ENCODE measurements around the gene DDX39A. TPM values are rescaled to one million over a fixed set of nuclear protein-coding genes. Genes with fewer than 3 reads are reported as not detected.
A peak's percentile ranks its signal among the peaks of the same experiment; 100 is the strongest.
"Not testable (repeated sequence)": the region's sequence is repeated elsewhere in the genome, so short reads cannot be mapped to it uniquely, and the experiment has no call there.

DDX39A gene
- polyA plus RNA-seq, 1 experiment = 25.7 TPM

DNA sequence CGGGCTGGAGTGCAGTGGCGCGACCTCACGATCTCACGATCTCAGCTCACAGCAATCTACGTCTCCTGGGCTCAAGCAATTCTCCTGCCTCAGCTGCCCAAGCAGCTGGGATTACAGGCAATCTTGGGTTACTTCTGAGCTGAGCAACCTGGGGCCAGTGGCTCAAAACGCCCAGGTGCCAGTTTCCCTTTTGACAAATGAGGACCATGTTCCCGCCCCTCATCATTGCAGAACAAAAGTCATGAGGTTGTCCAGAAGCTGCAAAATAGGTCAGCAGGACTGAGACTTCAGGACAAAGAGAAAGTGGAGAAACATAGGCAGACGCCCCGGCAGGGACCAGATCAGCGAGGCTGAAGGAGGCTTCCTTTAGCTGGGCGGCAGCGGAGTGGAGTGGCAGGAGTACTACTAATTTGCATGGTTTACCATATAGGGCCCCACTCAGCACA lies 41.2 kb downstream of the DDX39A start:
- ChIA-PET POLR2A (interaction anchor here (0.7 kb wide), 1 partner anchor 21 kb away, joined by 5 read pairs; no protein-coding TSS in a partner anchor), CTCF (interaction anchor here (1.5 kb wide), 1 partner anchor 241 kb away, joined by 7 read pairs; the partner anchor contains the start of gene ASF1B)
- DNase-seq (ENCODE audit: low read depth, low spot score) = no peak
- TF ChIP-seq, protein P1, sequence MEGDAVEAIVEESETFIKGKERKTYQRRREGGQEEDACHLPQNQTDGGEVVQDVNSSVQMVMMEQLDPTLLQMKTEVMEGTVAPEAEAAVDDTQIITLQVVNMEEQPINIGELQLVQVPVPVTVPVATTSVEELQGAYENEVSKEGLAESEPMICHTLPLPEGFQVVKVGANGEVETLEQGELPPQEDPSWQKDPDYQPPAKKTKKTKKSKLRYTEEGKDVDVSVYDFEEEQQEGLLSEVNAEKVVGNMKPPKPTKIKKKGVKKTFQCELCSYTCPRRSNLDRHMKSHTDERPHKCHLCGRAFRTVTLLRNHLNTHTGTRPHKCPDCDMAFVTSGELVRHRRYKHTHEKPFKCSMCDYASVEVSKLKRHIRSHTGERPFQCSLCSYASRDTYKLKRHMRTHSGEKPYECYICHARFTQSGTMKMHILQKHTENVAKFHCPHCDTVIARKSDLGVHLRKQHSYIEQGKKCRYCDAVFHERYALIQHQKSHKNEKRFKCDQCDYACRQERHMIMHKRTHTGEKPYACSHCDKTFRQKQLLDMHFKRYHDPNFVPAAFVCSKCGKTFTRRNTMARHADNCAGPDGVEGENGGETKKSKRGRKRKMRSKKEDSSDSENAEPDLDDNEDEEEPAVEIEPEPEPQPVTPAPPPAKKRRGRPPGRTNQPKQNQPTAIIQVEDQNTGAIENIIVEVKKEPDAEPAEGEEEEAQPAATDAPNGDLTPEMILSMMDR (IDR thresholded peaks at IDR 0.05; ENCODE audit: low read depth, low read length) = no peak
- H3K9me3 ChIP-seq (ENCODE audit: control insufficient read depth, insufficient read depth, low read length) = no peaks in the 10 kb centered on the region
- H3K27ac ChIP-seq (ENCODE audit: low read depth, low read length) = no peak overlapping the region
- H3K4me3 ChIP-seq (ENCODE audit: low read depth, low read length) = no peak overlapping the region
- H3K27me3 ChIP-seq (ENCODE audit: control insufficient read depth, insufficient read depth, low read length) = no peaks in the 10 kb centered on the region

DNA sequence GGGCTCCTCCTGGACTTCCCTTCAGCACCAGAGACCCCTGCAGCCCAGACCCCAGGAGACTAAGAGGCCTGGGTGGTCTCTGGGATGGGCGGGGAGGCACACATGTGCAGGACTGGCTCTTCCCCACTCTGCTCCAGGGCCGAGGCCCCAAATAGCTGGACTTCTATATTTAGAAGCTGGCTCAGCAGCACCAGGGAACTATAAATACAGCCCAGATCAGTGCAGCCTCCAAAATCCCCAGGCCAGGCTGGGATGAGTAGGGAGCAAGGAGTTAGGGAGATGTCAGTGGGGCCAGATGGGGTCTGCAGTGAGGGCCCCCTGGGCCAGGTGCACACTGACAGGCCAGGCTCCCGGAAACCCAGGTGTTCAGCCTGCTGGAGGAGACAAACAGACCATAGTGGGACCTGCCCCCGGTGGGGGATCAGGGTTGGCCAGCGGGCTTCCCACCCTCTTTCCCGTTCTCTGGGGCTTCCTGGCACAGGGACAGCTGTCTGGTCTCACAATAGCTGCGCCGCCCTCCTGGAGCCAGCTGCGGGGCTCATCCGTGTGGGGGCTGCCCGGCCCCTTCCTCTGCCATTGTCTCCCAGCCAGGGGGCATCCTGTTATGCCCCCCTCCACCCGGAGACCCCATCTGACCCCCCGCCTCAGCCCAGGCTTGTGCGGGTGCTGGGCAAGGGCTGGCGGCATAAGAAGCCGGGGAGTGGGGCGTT lies 43.4 kb downstream of the DDX39A start:
- ChIA-PET POLR2A (no interaction called here), CTCF (interaction anchor here (0.6 kb wide), 1 partner anchor 514 kb away, joined by 4 read pairs; no protein-coding TSS in a partner anchor)
- TF ChIP-seq, protein P1 (IDR thresholded peaks at IDR 0.05; ENCODE audit: low read depth, low read length) = no peak
- DNase-seq (ENCODE audit: low read depth, low spot score) = no peak
- Histone ChIP-seq H3K27ac (ENCODE audit: low read depth, low read length) (peak overlapping the region; percentile 21), H3K4me3 (ENCODE audit: low read depth, low read length) (no peak overlapping the region), H3K27me3 (ENCODE audit: control insufficient read depth, insufficient read depth, low read length) (no peaks in the 10 kb centered on the region), H3K9me3 (ENCODE audit: control insufficient read depth, insufficient read depth, low read length) (no peaks in the 10 kb centered on the region)

DNA sequence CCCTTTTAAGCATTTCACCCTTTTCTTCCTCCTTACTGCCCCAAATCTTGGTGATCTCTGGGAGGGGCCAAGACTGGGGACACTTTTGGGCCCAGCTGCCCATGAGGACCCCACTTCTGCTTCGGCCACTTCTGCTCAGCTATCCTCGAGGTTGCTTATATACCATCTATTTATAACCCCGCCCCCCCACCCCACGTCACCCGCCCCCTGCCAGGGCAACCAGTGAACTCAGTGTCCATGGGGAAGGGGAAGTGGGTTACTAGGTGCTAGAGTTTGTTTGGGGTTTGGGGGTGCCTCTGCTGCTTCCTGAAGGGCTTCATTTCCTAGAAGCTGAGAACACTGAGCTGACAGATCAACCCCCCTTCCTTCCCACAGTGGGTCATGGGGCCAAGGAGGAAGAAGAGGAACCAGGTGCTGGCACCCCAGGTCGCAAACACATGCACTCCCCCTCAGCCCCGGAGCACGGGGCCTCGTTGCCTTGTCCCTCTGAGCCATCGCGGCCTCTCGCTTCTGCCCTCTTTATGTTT lies 44.0 kb downstream of the DDX39A start:
- Histone ChIP-seq H3K4me3 (ENCODE audit: low read depth, low read length) (no peak overlapping the region), H3K9me3 (ENCODE audit: control insufficient read depth, insufficient read depth, low read length) (no peaks in the 10 kb centered on the region), H3K27me3 (ENCODE audit: control insufficient read depth, insufficient read depth, low read length) (no peaks in the 10 kb centered on the region), H3K27ac (ENCODE audit: low read depth, low read length) (no peak overlapping the region)
- no peak for DNase-seq (ENCODE audit: low read depth, low spot score)
- TF ChIP-seq, protein P1 (IDR thresholded peaks at IDR 0.05; ENCODE audit: low read depth, low read length) = no peak
- ChIA-PET CTCF (interaction anchor here (0.6 to 1.6 kb wide), 2 partner anchors 14 to 27 kb away, joined by 3 to 6 read pairs; no protein-coding TSS in a partner anchor), POLR2A (no interaction called here)

DNA sequence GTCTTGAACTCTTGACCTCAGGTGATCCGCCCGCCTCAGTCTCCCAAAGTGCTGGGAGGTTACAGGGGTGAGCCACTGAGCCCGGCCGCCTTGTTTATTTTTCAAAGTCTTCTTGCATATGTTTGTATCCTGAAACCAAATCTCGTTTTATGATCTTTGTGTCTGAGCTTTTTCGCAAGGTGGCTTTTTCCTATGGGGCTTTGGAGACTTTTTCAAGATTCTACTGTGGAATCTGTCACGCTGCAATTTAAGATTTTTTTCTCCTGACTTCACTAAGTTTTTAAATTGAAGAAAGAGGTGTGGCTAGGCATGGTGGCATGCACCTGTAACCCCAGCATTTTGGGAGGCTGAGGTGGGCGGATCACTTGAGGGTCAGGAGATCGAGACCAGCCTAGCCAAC lies 44.8 kb downstream of the DDX39A start:
- POLR2A ChIA-PET; DNase-seq (ENCODE audit: low read depth, low spot score): not testable (repeated sequence)
- CTCF ChIA-PET = interaction anchor here (0.6 to 1.6 kb wide), 2 partner anchors 13 to 26 kb away, joined by 3 to 6 read pairs; no protein-coding TSS in a partner anchor

GRCh38 chr19:14372384-14373077 lies 46.6 kb downstream of the DDX39A start:
- H3K9me3 ChIP-seq (ENCODE audit: control insufficient read depth, insufficient read depth, low read length); POLR2A ChIA-PET; H3K27me3 ChIP-seq (ENCODE audit: control insufficient read depth, insufficient read depth, low read length); DNase-seq (ENCODE audit: low read depth, low spot score); CTCF ChIA-PET; H3K4me3 ChIP-seq (ENCODE audit: low read depth, low read length); H3K27ac ChIP-seq (ENCODE audit: low read depth, low read length): not testable (repeated sequence)

More for the DNA sequence above, 44.8 kb downstream of the DDX39A start:
- H3K27ac ChIP-seq (ENCODE audit: low read depth, low read length); H3K4me3 ChIP-seq (ENCODE audit: low read depth, low read length); H3K9me3 ChIP-seq (ENCODE audit: control insufficient read depth, insufficient read depth, low read length); H3K27me3 ChIP-seq (ENCODE audit: control insufficient read depth, insufficient read depth, low read length): not testable (repeated sequence)
